Kidney epithelial cell (primary cell): ENCODE results near the gene C2orf49. TPM values are rescaled to one million over a fixed set of nuclear protein-coding genes. Genes with fewer than 3 reads are reported as not detected.

Experiments
- DNase-seq: peaks from one replicate; pipeline ENCODE4 v3.0.0-alpha.2; 2010; ENCODE audit warnings: low read depth
- H3K27me3 ChIP-seq: 2 replicates; pipeline ENCODE4 v1.6.0; 2011; ENCODE audit warnings: low read length; ENCODE audit not compliant: control insufficient read depth, insufficient read depth
- H3K36me3 ChIP-seq: 2 replicates; pipeline ENCODE4 v1.5.1; 2011; ENCODE audit warnings: low read length; ENCODE audit not compliant: control insufficient read depth, insufficient read depth
- H3K4me3 ChIP-seq: 2 replicates; pipeline ENCODE4 v1.5.1; 2011; ENCODE audit warnings: low read depth, mild to moderate bottlenecking, control low read depth, low read length
- CTCF ChIP-seq: IDR thresholded peaks from 2 replicates; pipeline ENCODE4 v1.5.1; 2011; ENCODE audit warnings: mild to moderate bottlenecking, moderate library complexity, low read length, control low read depth, inconsistent platforms; ENCODE audit not compliant: insufficient read depth, poor library complexity, severe bottlenecking
- total RNA-seq: library from RNA; depleted of rRNA; stranded (reverse); fragments of >200 nt; gene quantifications from 2 replicates; pipeline ENCODE4 v1.2.3, GENCODE V29; 2015

Gene C2orf49
- total RNA-seq, 1 donor from 2014 or later, result 29.5 TPM

DNA sequence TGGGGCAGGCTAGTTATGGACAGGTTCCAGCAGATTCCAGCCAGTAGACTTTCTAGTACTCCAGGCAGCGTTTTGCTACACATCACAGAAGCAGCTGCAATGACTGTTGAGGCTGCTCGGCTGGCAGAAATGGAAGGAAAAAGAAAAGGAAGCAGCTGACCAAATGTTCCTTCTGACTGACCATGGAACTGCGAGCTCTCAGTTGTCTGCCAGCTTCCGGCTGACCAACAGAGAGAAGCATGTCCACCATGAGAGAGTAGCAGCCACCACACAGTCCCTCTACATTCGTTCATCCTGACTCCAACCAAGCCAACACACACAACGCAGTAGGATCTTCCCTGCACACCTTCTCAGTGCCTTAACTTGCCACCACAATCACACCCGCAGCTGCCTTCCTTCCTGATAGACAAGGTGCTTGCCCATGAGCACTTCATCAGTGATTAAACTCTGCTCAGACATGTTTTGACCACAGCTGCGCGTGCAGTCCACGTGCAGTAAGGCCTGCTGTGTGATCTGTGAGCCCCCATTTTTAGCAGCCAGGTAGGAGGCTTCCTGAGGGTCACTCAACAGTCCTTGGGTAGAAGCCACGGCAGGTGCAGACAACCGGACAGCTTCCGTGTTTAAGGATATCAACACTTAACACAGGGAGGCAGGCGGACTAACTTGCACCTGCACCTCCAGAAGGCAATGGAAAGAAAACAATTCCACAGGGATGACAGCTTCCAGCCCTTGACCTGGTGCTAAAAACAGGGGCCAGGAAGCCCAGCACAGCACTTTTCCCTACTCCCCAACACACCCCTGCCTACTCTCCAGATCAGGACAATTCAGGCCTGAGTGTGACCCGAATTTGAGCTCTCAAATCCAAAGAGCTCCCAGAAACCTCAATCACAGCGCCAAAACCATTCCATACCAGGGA is 8.8 kb upstream of the C2orf49 start:
- TF ChIP-seq CTCF, result no peak

GRCh38 chr2:105329197-105329554 is 8.2 kb upstream of the C2orf49 start:
- H3K27me3 ChIP-seq, result no peaks in the 10 kb centered on the region
- no peak for DNase-seq
- H3K36me3 ChIP-seq, result no peaks in the 10 kb centered on the region
- TF ChIP-seq CTCF, result no peak
- H3K4me3 ChIP-seq, result peak overlapping the region; percentile 62

More for the DNA sequence above, 8.8 kb upstream of the C2orf49 start:
- Histone ChIP-seq H3K4me3 (peak overlapping the region; percentile 62), H3K36me3 (no peaks in the 10 kb centered on the region), H3K27me3 (no peaks in the 10 kb centered on the region)
- DNase-seq, result no peak

DNA sequence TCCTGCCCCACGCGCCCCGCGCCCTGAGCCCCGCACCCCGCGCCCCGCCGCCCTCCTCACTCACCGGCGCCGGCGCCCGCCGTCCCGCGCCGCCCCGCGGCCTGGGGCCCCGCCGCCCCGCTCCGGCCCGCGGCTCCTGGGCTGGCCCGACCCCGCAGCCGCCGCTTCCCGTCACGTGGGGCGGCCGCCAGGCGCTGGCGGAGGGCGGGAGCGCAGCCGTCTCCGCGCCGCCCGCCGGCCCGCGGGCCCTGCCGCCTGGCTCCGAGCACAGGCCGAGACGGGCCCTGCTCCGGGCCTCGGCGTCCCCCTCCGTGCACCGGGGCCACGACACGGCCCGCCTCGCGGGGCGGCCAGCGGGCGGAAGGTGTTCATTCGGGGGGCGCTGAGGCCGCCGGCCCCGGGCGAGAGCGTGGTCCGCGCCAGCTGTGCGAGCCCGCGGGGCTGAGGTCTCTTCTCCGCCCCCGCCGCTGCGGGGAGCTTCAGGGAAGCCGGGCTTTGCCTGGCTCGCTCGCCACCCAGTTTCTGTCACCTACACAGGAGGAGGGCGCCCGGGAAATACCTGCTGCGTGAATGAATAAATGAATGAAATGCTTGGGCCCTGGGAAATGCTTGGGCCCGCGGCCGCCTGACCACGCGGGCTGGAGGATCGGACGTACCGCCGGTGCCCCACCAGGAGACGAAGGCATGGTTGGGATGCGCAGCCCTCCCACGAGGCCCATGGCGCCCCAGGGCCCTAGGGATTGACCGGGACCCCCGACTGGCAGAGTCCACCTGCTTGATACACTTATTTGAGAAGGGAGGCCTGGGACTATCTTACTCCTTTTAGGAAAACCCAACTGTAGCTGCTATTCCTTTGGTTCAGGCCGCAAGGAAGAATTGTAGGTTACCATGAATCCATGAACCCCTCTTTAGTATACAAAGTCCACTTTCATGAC is 7.5 kb upstream of the C2orf49 start, which contains the start of gene TGFBRAP1:
TGFBRAP1 (minus strand) TSS at position 175 of the 935 bp plus-strand sequence. CDS start 21,434 bp downstream, outside the sequence.
- H3K27me3 ChIP-seq, result no peaks in the 10 kb centered on the region
- peak within 1 kb of the TSS; percentile 62 for H3K4me3 ChIP-seq
- DNase-seq, result no peak
- TF ChIP-seq CTCF, result no peak
- no peaks in the 10 kb centered on the region for H3K36me3 ChIP-seq

DNA sequence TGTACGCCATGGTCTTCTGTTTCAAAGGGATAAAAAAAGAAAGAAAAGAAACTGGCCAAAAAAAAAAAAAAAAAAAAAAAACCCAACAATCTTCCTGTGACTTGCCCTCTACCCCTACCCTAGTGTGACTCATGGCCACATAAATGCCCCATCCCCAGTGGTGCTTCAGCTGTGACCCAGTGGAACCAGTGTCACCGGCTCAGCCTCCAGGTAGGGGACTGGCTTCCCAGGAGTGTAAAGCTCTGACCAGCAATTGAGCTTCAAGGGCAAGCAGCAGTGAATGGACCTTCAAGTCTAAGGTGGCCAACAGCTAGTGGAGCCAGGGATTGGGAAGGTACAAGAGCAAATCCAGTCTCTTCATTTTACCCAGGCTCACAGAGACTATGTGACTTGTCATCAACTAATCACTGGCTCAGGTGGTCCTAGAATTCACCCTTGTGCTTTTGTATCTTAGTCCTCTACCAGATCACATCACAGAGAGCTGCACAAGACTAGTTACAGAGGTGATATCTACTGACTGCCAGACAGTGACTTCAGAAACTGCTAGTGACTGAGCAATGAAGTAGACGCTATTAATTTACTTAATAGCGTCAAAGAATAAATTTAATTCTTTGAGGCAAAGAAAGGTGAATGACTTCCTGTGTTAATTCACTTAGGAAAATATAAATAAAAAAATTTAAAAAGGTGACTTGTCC is 6.5 kb upstream of the C2orf49 start:
- Histone ChIP-seq H3K4me3 (no peak overlapping the region), H3K27me3 (no peaks in the 10 kb centered on the region), H3K36me3 (no peaks in the 10 kb centered on the region)
- no peak for TF ChIP-seq CTCF
- DNase-seq, result no peak

DNA sequence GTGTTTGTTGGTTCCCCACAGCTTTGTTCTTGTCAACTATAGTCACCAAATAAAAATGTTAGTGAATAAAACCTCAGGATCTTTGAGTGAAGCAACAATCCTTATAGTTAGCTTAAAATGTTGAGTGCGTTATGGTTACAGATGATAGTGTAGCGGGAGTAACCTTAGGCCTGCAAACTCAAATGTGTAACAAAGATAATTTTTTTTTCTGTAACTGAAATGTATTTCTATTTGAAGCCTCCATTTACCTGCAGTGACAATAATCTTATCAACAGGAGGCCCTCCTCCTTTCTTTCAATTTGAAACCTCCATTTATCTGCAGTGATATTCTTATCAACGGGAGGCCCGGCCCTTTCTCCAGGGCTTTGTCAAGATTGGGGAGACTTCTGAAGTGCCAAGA is 3.1 kb upstream of the C2orf49 start:
- H3K36me3 ChIP-seq, result no peaks in the 10 kb centered on the region
- no peak for DNase-seq
- no peaks in the 10 kb centered on the region for H3K27me3 ChIP-seq
- no peak overlapping the region for H3K4me3 ChIP-seq
- TF ChIP-seq CTCF, result no peak
